NT2/D1 (cell line): ENCODE data around the gene PEX19.

ENCODE experiments used
- SUZ12 ChIP-seq: IDR thresholded peaks from 2 replicates; pipeline ENCODE4 v1.6.1; 2011; ENCODE audit not compliant: insufficient read length, insufficient read depth; ENCODE audit errors: extremely low read depth
- YY1 ChIP-seq: IDR thresholded peaks from 2 replicates; pipeline ENCODE4 v1.6.1; 2011; ENCODE audit not compliant: insufficient read length, insufficient read depth
- ZNF274 ChIP-seq: IDR thresholded peaks from 2 replicates; pipeline ENCODE4 v1.6.1; 2011; ENCODE audit warnings: mild to moderate bottlenecking, low read depth, low read length

DNA sequence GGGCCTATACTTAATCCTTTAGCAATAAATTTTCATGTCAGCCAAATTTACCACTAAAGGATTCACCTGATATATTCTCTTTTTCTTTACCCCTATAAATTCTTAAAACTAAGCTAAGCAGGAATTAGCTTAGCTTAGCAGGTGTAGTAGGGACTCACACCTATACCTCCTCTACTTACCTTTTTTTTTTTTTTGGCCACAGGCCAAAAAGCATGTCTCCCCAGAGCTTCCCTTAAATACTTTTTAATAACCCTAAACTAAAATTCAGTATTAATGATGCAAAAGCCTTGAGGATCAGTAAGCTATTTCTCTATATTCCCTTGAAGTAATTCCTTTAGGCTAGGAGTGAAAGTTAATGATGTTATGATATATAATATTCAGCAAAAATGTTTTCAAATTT, 56.5 kb downstream of the PEX19 start:
- TF ChIP-seq ZNF274 (no peak), YY1 (no peak), SUZ12 (no peak)
